AG09319 (cell line): ENCODE measurements around the gene SEPTIN1.

Experiments
- DNase-seq: peaks from one replicate; pipeline ENCODE4 v3.0.0-alpha.2; 2010; ENCODE audit warnings: low read depth; ENCODE audit errors: extremely low read depth
- TF ChIP-seq, protein P1 (sequence below): IDR thresholded peaks from 2 replicates; pipeline ENCODE4 v1.5.1; 2011; ENCODE audit warnings: low read depth, mild to moderate bottlenecking, inconsistent platforms, low read length, moderate library complexity

SEPTIN1 gene

DNA sequence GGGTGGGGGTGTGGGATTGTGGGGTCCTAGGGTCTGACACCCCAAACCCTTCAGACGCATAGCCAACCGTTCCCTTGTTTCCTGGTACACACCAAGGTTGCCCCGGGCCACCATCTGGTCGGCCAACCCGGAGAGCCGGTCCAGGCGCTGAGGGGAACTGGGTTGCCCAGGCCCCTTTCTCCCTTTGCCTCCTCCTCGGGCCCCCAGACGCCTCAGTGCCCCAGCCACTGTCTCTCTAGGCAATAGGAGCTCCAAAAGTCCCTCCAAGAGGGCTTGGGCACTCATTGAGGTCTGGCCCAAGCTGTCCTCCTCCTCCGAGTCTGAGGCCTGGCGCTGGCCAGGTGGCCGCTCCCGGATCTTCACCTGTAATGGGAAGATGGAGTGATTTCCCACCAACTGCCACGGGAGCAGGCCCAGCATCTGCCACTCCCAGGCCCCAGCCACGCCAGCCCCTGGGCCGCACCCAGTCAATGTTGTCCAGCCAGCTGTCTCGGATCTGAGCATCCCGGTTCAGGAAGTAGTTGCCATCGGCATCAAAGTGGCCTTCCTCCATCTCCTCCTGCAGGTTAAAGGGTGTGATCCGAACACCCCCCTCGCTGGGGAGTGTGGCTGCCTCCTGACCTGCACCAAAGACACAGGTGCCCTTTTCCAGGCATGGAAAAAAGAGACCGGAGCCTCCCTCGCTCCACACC, 28.8 kb downstream of the SEPTIN1 start:
- DNase-seq: no peak
- TF ChIP-seq, protein P1, sequence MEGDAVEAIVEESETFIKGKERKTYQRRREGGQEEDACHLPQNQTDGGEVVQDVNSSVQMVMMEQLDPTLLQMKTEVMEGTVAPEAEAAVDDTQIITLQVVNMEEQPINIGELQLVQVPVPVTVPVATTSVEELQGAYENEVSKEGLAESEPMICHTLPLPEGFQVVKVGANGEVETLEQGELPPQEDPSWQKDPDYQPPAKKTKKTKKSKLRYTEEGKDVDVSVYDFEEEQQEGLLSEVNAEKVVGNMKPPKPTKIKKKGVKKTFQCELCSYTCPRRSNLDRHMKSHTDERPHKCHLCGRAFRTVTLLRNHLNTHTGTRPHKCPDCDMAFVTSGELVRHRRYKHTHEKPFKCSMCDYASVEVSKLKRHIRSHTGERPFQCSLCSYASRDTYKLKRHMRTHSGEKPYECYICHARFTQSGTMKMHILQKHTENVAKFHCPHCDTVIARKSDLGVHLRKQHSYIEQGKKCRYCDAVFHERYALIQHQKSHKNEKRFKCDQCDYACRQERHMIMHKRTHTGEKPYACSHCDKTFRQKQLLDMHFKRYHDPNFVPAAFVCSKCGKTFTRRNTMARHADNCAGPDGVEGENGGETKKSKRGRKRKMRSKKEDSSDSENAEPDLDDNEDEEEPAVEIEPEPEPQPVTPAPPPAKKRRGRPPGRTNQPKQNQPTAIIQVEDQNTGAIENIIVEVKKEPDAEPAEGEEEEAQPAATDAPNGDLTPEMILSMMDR: no peak

DNA sequence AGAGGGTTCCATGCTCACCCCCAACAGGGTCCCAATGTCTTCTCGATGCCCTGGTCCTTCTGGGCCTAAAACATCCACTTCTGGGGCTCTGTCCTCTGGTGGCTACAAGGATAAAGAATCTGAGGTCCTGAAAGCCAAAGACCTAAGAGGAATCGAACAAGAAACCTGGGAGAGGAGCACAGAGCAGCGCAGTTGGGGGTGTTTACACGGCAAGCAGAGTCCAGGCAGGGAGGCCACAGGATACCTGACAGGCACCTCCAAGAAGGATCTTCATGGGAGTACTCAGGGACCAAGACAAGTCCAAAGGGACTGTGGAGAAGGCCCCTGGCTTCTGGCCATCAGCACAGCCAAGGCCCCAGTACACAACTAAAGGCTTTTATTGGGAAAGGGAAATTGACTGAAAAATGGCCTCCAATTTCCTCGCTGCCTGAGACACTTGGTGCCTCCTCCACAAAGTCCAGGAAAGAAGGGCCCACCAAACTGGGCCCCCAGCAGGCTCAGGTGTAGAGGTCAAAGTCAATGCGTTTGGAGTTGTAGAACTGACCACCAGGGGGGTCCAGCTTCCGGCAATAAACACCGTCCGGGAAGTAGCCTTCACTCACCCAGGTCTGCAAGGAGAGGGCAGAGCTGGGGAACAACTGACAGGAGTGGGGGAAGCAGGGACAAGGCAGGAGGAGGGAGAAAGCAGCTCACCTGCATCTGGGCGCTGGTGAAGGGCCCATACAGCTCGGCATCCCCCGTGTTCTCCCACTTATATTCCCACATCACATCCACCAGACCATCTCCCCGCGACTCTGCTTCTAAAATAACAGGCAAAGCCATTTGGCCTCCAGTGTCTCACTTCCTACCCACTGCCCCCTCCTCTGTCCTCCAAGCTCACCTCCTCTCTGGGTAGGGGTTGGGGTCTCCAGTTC, 29.6 kb downstream of the SEPTIN1 start:
- TF ChIP-seq, protein P1: no peak
- no peak for DNase-seq

DNA sequence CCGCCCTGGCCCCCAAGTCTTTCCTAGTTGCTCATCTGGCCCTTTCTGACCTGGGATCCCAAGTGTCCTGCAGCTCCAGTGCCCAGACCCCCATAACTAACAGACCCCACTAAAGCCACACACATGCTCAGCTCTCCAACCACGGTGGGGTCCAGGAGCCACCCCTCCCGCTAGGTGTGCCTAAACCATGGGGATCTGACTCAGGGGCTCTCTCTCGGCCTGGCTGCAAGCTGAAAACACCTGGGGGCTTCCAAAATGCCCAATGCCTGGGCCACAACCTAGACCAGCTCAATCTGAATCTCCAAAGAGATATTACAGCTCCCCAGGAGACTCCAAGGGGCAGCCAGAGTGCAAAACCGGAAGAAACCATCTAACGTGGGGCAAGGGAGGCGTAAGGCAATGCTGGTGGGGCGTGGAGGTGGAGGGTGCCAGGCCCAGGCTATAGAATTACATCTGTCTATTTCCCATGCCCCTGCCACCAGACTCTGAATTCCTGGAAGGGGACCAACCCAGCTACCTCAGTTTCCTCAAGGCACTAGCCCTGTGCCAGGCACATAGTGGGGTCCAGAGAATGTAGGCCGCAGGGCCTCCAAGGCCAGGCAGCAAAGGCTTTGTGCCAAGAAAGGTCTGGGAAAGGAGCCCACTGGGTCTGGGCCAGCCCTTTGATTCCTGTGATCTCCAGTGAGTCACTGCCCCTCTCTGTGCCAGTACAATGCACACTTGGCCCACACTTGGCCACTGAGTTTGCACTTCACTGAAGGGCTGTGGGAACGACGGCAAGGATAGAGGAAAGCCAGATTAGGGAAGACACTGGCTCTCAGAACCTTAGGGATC, 30.6 kb downstream of the SEPTIN1 start:
- DNase-seq: peak; percentile 84
- TF ChIP-seq, protein P1: no peak

DNA sequence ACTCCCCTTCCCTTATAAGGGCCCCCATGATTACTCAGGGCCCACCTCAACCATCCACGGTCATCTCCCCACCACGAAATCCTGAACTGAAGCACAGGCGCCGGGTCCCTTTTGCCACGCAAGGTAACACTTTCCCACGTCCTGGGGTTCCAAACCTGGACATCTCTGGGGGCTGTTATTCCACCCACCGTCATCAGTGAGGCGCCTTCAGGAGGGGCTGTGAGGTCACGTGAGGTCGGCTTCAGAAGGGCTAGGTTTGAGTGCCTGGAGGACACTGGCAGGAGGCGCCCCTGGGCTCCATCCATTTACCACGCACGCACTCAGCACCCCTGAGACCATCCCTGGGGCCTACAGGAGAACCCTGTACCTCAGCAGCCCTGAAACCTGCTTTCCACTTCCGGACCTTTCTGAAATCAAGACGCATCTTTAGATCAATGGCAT, 31.3 kb downstream of the SEPTIN1 start:
- TF ChIP-seq, protein P1: no peak
- no peak for DNase-seq

DNA sequence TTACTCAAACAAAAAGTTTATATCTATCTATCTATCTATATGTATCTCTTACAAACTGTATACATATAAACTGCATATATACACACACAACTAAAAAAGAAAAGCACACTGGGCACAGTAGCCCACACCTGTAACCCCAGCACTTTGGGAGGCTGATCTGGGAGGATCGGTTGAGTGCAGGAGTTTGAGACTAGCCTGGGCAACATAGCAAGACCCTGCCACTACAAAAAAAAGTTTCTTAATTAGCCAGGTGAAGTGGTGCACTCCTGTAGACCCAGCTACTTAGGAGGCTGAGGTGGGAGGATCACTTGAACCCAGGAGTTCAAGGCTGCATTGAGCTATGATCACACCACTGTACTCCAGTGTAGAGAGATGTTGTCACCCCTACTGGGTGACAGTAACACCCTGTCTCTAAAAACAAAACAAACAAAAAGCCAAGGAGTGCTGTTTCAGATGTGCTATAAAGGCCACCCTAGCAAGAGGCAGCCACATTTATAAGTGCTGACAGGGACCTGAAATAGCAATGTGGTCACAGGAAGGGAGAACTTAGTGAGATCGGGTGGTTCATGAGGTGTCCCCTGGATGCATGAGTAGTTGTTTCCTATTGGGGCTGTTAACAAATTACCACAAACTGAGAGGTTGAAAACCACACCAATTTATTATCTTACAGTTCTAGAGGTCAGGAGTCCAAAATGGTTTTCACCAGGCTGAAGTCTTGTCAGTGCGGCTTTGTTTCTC, 32.1 kb downstream of the SEPTIN1 start:
- TF ChIP-seq, protein P1: no peak
- DNase-seq: no peak

DNA sequence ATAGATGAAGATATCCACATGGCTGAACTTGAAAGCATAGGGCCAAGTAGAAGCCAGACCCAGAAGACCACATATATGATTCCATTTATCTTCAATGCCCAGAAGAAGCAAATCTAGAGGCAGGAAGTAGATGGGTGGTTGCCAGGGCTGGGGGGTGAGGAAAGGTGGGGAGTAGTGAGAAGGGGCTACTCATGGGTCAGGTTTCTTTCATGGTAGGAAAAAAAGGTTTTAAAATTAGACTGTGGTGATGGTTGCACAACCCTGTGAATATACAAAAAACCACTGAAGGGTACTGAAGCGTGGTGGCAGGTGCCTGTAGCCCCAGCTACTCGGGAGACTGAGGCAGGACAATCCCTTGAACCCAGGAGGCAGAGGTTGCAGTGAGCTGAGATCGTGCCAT, 32.7 kb downstream of the SEPTIN1 start:
- TF ChIP-seq, protein P1: no peak
- DNase-seq: no peak
